ENCODE measurements around the gene METTL2B.
A peak's percentile ranks its signal among the peaks of the same experiment; 100 is the strongest.
"Not testable (repeated sequence)": the region's sequence is repeated elsewhere in the genome, so short reads cannot be mapped to it uniquely, and the experiment has no call there.

Gene METTL2B

GRCh38 chr7:128454808-128455542 is 21.6 kb upstream of the METTL2B start:
- DNase-seq (ENCODE audit: low read depth in 3 of 3), result no peak

- peak; percentile 90 to 93 (median 92) for DNase-seq (ENCODE audit: low read depth in 3 of 3)
Measured at GRCh38 chr7:128455543-128456254, 20.8 kb upstream of the METTL2B start, which contains the start of gene HILPDA. TSS of gene HILPDA (plus strand) at chr7:128455878. CDS start at chr7:128457269, 1,391 bp downstream.

DNA sequence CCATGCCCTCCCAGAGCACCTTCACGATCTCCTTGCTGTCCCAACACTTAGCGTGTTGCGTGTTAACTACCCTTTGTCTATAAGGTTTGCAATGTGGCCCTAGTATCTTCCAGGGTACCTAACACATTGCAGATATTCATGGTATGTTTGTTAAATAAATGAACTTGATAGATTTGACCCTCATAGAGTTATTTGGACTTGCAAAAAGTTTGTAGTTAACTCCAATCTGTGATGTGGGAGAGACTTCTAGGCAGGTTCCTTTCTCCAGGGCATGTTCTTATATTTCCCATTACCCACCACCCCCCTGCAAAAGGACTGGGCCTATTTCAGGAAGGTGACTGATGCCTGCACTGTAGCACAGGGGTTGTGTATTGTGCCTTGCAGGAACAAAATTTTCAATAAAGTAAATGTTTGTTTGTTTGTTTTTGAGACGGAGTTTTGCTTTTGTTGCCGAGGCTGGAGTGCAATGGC is 20.3 kb upstream of the METTL2B start:
- no peak for DNase-seq (ENCODE audit: low read depth in 3 of 3)

- not testable (repeated sequence) for DNase-seq (ENCODE audit: low read depth in 3 of 3)
Measured at GRCh38 chr7:128457385-128457784, 19.2 kb upstream of the METTL2B start.

DNA sequence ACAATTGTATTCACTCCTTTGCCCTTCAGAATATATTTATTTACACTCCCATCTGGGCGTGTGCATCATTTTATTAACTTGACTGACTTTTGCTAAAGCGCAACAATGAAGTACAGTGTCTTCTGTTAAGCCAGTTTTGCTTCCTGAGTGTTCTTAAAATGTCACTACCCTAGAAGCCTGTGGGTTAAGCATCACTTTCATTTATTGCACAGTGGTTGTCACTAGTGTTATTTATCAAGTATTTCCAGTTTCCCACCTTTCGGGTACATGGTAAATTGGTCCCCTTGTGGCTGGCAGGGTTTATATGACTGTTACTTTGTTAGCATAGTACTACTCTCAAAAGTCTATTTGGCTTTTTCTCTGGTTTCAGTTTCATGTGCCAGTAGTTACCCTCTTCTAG is 17.6 kb upstream of the METTL2B start:
- DNase-seq (ENCODE audit: low read depth in 3 of 3), result no peak

DNA sequence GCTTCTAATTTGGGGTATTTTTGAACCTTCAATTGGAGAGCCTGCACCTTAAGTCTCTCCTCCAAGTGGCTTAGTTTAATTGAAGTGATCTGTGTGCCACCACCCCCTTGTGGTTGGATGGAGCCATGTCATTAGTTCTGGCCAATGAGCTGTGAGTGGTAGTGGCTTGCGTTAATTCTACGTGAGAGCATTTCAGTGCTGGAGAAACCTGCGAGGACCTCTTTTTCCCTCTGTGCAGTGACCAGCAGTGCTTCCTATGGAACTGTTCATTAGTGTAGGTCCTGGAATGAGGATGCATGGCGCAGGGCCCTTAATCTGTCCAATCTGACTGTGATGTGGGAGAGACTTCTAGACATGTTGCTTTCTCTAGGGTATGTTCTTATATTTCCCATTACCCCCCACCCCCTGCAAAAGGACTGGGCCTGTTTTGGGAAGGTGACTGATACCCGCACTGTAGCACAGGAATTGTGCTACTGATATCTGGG is 17.1 kb upstream of the METTL2B start:
- peak in 1 of 3 donors; percentile 39 for DNase-seq (ENCODE audit: low read depth in 3 of 3)

DNA sequence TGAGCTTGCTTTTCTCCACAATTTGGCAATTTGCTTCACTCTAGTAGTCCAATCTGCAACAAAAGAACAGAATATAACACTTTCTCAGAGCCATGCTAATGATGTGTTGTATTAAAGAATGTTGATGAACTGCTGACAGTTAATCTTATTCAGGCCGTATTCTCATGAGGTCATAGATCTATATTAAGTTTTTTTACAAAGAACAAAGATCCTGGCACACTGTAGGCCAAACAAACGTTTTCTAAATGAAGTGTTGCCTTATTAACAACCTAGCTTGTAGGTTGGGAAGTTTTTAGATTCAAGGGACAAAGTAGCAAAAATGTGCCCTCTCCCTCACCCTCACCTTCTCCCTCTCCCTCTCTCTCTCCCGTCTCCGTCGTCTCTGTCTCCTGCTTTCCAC is 14.1 kb upstream of the METTL2B start:
- DNase-seq (ENCODE audit: low read depth in 3 of 3), result no peak

GRCh38 chr7:128463345-128463744 is 13.2 kb upstream of the METTL2B start:
- DNase-seq (ENCODE audit: low read depth in 3 of 3), result not testable (repeated sequence)

- not testable (repeated sequence) for DNase-seq (ENCODE audit: low read depth in 3 of 3)
Measured at GRCh38 chr7:128463933-128464332, 12.6 kb upstream of the METTL2B start.

GRCh38 chr7:128466871-128467270 is 9.7 kb upstream of the METTL2B start:
- DNase-seq (ENCODE audit: low read depth in 3 of 3), result not testable (repeated sequence)

DNA sequence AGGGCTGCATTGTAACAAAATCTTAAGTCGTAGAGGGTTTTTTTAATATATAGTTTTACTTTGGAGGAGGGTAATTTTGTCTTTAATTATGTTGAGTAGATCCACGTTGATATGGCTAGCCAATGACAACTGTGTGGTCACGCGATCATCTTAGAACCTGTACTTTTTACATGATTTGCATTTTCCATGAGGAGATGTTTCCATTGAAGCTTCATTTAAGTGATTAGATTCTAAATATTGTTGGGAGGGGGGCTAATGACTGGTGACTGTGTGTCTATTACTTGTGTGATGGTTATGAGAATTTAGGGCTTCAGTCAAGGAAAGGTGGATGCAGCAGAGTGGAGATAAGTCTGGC is 765 bp downstream of the METTL2B start:
- not testable (repeated sequence) for DNase-seq (ENCODE audit: low read depth in 3 of 3)

DNA sequence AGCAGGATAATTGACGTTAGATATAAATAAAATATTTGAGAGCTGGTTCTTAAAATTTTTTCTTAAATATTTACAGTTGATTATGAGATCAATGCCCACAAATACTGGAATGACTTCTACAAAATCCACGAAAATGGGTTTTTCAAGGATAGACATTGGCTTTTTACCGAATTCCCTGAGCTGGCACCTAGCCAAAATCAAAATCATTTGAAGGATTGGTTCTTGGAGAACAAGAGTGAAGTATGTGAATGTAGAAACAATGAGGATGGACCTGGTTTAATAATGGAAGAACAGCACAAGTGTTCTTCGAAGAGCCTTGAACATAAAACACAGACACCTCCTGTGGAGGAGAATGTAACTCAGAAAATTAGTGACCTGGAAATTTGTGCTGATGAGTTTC is 2.5 kb downstream of the METTL2B start:
- DNase-seq (ENCODE audit: low read depth in 3 of 3), result not testable (repeated sequence)

- DNase-seq (ENCODE audit: low read depth in 3 of 3), result not testable (repeated sequence)
Measured at GRCh38 chr7:128488134-128488533, 11.6 kb downstream of the METTL2B start.

- DNase-seq (ENCODE audit: low read depth in 3 of 3), result no peak
Measured at GRCh38 chr7:128497405-128497804, 20.9 kb downstream of the METTL2B start.

GRCh38 chr7:128505416-128505815 is 28.9 kb downstream of the METTL2B start:
- DNase-seq (ENCODE audit: low read depth in 3 of 3), result not testable (repeated sequence)

- DNase-seq (ENCODE audit: low read depth in 3 of 3), result not testable (repeated sequence)
Measured at GRCh38 chr7:128506819-128507218, 30.3 kb downstream of the METTL2B start.

DNA sequence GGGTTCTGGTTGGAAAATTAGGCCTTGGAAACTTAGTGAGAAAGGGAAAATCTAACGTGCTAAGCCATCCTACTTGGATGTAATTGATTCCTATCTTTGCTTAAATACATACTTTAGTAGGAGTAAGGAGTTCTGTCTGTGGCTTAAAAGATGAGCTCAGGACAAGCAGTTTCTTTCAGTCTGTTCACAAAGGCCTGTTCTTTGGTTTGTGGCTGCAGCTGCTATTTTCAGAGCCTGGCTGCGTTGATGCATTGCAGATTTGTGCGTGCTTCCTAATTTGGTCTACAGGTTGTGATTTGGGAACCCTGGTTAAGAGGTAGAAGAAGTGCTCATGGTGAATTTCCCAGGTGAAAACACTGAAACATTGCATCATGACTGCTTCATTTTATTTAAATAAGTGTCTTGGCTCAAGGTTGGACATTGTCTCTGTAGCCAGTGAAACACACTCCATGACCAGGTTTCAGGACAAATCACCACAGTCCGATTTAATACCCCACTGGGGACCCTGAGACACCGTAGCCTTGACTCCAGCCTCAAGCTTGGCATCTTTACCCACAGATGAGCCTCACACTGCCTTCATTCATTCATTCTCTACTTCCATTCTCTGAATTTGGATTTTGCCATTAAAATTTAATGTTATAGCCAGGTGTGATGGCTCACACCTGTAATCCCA is 30.9 kb downstream of the METTL2B start:
- not testable (repeated sequence) for DNase-seq (ENCODE audit: low read depth in 3 of 3)

GRCh38 chr7:128511692-128512091 is 35.1 kb downstream of the METTL2B start:
- DNase-seq (ENCODE audit: low read depth in 3 of 3), result not testable (repeated sequence)

GRCh38 chr7:128515232-128515631 is 38.7 kb downstream of the METTL2B start:
- not testable (repeated sequence) for DNase-seq (ENCODE audit: low read depth in 3 of 3)

- DNase-seq (ENCODE audit: low read depth in 3 of 3), result not testable (repeated sequence)
Measured at GRCh38 chr7:128517023-128517422, 40.5 kb downstream of the METTL2B start.

- peak; percentile 60 to 65 (median 61) for DNase-seq (ENCODE audit: low read depth in 3 of 3)
Measured at GRCh38 chr7:128523226-128523931, 46.8 kb downstream of the METTL2B start.
